Naive thymus-derived CD8-positive, alpha-beta T cell (primary cell): ENCODE measurements around the gene TBL1X. TPM values are rescaled to one million over a fixed set of nuclear protein-coding genes. Genes with fewer than 3 reads are reported as not detected.
"Not testable (repeated sequence)": the region's sequence is repeated elsewhere in the genome, so short reads cannot be mapped to it uniquely, and the experiment has no call there.

Experiments
- ATAC-seq, 2 donors: fragments of 150-1000 bp; cut with Tn5 transposase in 1 of 2; sonication (Bioruptor Pico), chemical (Tn5 transposase) in 1 of 2; 1 replicate in 1 of 2; 2 replicates in 1 of 2; pipeline ENCODE4 v1.10.0; 2021; ENCODE audit warnings: mild to moderate bottlenecking in 2 of 2, moderate library complexity in 2 of 2
- POLR2A ChIA-PET: fragments of 350-600 bp; sonication (Branson Sonifier 250); formaldehyde crosslinking; loops from one replicate; lab custom pipeline; 2021; ENCODE audit warnings: antibody characterized with exemption; lab: Charles Lee
- DNase-seq, 10 donors: peaks; one replicate each; pipeline versions ENCODE4 v3.0.0 to v3.0.0-alpha.2; 2020 to 2022
- H3K27ac Mint-ChIP-seq, 10 donors: one replicate each; pipeline ENCODE4 v1.8.0; 2020 to 2022; ENCODE audit warnings: mild to moderate bottlenecking in 10 of 10, mixed read lengths in 10 of 10, moderate library complexity in 4 of 10, inconsistent platforms in 1 of 10
- H3K27me3 Mint-ChIP-seq, 5 donors: one replicate each; pipeline ENCODE4 v1.8.0; 2021 to 2022; ENCODE audit warnings: mixed read lengths in 5 of 5
- H3K36me3 Mint-ChIP-seq, 3 donors: one replicate each; pipeline ENCODE4 v1.8.0; 2020 to 2022; ENCODE audit warnings: mixed read lengths in 3 of 3, mild to moderate bottlenecking in 2 of 3, inconsistent platforms in 1 of 3
- H3K4me1 Mint-ChIP-seq, 4 donors: one replicate each; pipeline ENCODE4 v1.8.0; 2021 to 2022; ENCODE audit warnings: mixed read lengths in 4 of 4
- H3K4me3 Mint-ChIP-seq, 10 donors: one replicate each; pipeline ENCODE4 v1.8.0; 2020 to 2022; ENCODE audit warnings: mild to moderate bottlenecking in 10 of 10, mixed read lengths in 10 of 10, moderate library complexity in 6 of 10, inconsistent platforms in 1 of 10
- H3K9me3 Mint-ChIP-seq, 9 donors: one replicate each; pipeline ENCODE4 v1.8.0; 2020 to 2022; ENCODE audit warnings: mixed read lengths in 9 of 9, mild to moderate bottlenecking in 3 of 9, inconsistent platforms in 1 of 9, moderate library complexity in 1 of 9
- polyA plus RNA-seq, 3 donors: library from polyadenylated mRNA; unstranded; fragments of 300-500 nt; fragmentation: Illumina TruSeq; gene quantifications; one replicate each; pipeline ENCODE4 v1.2.3, GENCODE V29; 2021
- total RNA-seq, 8 experiments: library from RNA in 2 of 8; stranded (reverse) in 2 of 8; gene quantifications; one replicate each; pipeline ENCODE4 v1.2.3 and lab custom pipeline; 2021 to 2026

TBL1X gene
- total RNA-seq (10 to 100 TPM; 48.5 to 49.5 TPM), polyA plus RNA-seq (10 to 100 TPM; 14.6 to 23.4 (median 18.6) TPM), total RNA-seq (lab: John Stamatoyannopoulos, UW) (35.1 to 97.9 (median 73.5) reads per million in 6 experiments)

DNA sequence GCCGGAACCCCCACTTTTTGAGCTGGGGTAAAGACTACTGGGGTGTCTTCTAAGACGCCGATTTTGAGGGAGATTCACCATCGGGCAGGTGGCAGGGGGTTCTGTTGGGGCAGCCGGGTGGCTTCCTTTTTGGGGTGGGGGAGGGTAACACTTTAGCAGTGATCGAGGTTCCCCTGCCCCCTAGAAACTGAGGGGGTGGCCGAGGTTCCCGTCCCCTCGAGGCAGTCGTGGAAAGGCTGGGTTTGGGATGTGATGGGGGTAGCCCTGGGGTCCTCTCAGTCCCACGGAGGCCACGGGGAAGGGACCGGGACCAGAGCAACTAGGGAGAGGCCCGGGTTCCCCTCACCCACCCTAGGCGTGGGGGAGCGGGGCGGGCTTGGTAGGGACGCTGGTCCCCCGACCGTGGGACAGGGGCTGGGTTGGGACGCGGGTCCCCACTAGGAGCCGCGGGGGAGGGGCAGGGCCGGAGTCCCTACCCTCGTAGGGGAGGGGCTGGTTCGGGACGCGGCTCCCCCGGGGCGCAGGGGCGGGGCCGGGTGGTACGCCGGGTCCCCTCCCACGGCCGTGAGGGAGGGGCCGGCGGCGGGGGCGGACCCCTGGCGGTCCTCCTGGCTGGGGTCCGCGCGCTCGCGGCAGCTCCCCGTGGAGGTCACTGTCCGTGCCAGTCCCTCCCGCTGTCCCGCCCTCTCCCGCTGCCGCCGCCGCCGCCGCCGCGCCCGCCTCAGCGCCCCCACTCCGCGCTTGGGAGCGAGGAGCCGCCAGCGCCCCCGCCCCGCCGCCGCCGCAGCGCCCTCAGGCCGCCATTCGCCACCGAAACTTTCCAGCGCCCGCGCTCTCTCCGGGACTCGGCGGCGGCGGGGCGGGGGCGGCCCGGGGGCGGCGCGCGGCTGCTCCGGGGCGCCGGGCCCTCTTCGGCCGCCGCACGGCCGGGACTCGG, at the start of gene TBL1X:
TSS of gene TBL1X (plus strand) at position 624 of the 937 bp plus-strand sequence. CDS start 188,529 bp downstream, outside the sequence.
- peaks cover 15 to 54% (median 49%) of the 10 kb centered on the region in 4 donors for H3K4me1 Mint-ChIP-seq
- peak within 1 kb of the TSS; percentile 62 to 97 (median 93) for H3K27ac Mint-ChIP-seq
- POLR2A ChIA-PET: interaction anchor here (0.8 to 4.0 kb wide), 2 partner anchors 51 to 124 kb away, joined by 4 to 60 read pairs; no protein-coding TSS in a partner anchor
- H3K27me3 Mint-ChIP-seq: peaks cover 0 to 4% (median 0%) of the 10 kb centered on the region in 5 donors
- peaks cover 0 to 2% (median 0%) of the 10 kb centered on the region in 9 donors for H3K9me3 Mint-ChIP-seq
- DNase-seq (peak; percentile 23 to 68 (median 43)), ATAC-seq (peak; percentile 26 to 31)
- H3K36me3 Mint-ChIP-seq: peaks cover 0 to 7% (median 2%) of the 10 kb centered on the region in 3 donors
- H3K4me3 Mint-ChIP-seq: peak within 1 kb of the TSS; percentile 72 to 89 (median 82)

DNA sequence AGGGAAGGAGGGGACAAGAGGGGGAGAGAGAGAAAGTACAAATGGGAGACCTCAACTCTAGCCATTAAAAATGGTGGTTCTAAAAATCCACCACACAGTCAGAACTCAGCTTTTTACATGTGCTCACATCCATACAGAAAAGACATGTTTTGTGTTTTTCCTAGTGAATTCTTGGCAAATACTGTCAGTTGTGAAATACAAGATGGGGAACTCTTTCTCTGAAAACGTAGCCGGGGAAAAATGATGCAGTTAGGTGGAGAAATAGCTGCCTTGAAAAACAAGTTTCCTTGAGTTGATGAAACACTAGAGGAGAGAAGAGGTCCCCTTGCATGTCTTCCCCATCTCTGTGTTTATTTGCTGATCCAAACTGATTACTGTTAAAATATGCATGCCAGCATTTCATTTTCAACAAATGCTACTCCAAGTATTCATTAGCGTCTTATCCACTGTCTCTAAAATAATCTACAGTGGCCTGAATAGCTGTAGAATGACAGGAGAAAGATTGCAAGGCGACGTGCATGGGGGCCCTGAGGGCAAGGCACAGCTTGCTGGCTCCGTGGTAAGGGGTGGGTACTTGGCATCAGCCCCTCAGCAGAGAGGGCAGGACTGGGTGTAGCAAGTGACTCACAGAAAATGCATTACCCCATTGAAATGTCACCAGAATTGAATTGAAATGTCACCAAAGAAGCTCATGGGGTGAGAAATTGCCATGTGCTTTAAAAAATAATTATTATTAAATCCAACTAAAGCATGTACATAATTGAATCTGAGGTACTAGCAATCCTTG, 48.1 kb upstream of the TBL1X start:
- Mint-ChIP-seq H3K27me3 (no peaks in the 10 kb centered on the region), H3K36me3 (no peaks in the 10 kb centered on the region), H3K4me1 (peaks cover 0 to 13% (median 9%) of the 10 kb centered on the region in 4 donors), H3K27ac (peak overlapping the region in 1 of 10 donors; percentile 57), H3K9me3 (peaks cover 0 to 2% (median 0%) of the 10 kb centered on the region in 9 donors), H3K4me3 (no peak overlapping the region)
- DNase-seq (no peak), ATAC-seq (no peak)
- POLR2A ChIA-PET: no interaction called here

DNA sequence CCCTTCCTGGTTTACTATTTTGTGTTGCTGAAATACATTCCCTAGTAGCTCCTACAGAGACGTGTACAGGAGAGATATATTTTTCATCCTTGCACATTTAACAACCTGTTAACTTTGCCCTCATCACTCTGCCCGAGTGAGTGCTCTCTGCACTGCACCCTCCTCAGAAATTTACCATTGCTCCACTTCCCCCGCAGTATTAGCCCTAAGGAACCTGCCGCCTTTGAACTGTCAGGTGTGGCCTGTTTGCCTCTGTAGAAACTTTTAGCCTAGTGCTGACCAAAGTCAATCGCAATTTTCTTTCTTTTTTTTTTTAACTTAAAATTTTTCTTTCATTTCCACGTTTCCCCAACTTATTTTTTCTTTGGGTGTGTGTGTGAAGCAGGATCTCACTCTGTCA, 46.6 kb upstream of the TBL1X start:
- DNase-seq: no peak
- no peak overlapping the region for H3K27ac Mint-ChIP-seq
- H3K27me3 Mint-ChIP-seq: no peaks in the 10 kb centered on the region
- POLR2A ChIA-PET: no interaction called here
- H3K4me1 Mint-ChIP-seq: peaks cover 0 to 13% (median 9%) of the 10 kb centered on the region in 4 donors
- peaks cover 0 to 2% (median 0%) of the 10 kb centered on the region in 9 donors for H3K9me3 Mint-ChIP-seq
- H3K4me3 Mint-ChIP-seq: no peak overlapping the region
- no peaks in the 10 kb centered on the region for H3K36me3 Mint-ChIP-seq
- no peak for ATAC-seq

DNA sequence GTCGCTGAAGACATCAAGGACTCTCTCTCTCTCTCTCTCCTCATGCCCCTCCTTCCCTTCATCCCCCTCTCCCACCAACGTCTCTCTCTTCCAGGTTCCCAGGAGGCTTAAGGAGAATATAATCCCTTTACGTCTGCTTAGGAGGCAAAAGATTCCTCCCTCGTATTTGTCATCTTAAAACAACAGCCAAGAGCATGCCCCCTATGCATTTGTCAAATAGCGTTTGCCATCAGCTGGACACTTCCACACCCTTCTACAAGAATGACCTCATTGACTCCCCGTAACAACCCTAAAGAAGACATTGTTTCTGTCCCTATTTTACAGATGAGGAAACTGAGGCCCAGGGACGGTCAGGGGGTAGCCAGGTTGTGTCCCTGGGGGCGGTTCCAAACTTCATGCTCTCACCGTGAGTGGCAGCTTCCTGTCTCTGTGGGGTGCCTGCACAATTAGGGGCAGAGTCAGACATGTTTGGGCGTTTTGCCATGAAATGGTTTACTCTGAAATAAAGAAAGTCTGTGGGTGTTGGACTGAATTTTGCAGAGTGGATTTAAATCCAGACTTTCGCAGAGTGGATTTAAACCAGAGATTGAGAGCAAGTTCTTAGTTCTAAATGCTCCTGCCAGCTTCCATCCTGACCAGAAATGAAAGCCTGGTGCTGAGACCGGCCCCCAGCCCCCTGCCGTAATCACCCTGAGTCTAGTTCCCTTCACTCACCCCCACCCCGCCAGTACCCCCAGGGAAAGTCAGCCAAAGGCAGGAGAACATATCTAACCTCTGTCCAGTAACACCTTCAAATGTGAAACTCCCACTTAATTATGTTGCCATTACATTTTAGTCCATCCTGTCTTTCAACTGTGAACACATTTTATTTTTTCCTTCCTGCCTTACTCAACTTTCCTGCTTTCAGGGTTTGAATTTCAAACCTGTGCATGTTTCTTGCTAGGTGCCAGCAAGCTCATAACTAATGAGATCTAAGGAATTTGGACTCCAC, 44.3 kb upstream of the TBL1X start:
- POLR2A ChIA-PET: no interaction called here
- peaks cover 0 to 13% (median 9%) of the 10 kb centered on the region in 4 donors for H3K4me1 Mint-ChIP-seq
- no peaks in the 10 kb centered on the region for H3K36me3 Mint-ChIP-seq
- peak in 1 of 2 donors; percentile 40 for ATAC-seq
- H3K4me3 Mint-ChIP-seq: peak overlapping the region in 5 of 10 donors; percentile 26 to 58 (median 43)
- peak overlapping the region in 7 of 10 donors; percentile 12 to 87 (median 67) for H3K27ac Mint-ChIP-seq
- H3K9me3 Mint-ChIP-seq: peaks cover 0 to 2% (median 0%) of the 10 kb centered on the region in 9 donors
- peak in 3 of 10 donors; percentile 4 to 24 (median 22) for DNase-seq
- H3K27me3 Mint-ChIP-seq: no peaks in the 10 kb centered on the region

DNA sequence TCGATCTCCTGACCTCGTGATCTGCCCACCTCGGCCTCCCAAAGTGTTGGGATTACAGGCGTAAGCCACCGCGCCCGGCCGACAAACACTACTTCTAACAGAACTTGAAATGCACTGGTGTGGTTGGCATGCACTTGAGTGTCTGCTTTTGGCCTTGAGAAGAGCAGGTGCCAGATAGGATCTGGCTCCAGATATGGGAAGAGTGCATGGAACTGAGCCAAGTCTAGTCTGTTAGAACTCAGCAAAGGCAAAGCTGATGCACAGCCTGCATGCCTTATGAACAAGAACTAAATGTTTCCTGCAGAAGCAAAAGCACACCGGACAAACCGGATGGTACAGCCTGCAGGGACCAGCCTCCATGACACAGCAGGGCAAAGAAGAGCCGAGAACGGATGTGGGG, 35.1 kb upstream of the TBL1X start:
- Mint-ChIP-seq H3K9me3 (peaks cover 0 to 9% (median 0%) of the 10 kb centered on the region in 9 donors), H3K36me3 (no peaks in the 10 kb centered on the region), H3K4me1 (peaks cover 0 to 13% (median 0%) of the 10 kb centered on the region in 4 donors), H3K4me3 (no peak overlapping the region), H3K27me3 (no peaks in the 10 kb centered on the region), H3K27ac (peak overlapping the region in 1 of 10 donors; percentile 23)
- POLR2A ChIA-PET: no interaction called here
- DNase-seq (no peak), ATAC-seq (no peak)

DNA sequence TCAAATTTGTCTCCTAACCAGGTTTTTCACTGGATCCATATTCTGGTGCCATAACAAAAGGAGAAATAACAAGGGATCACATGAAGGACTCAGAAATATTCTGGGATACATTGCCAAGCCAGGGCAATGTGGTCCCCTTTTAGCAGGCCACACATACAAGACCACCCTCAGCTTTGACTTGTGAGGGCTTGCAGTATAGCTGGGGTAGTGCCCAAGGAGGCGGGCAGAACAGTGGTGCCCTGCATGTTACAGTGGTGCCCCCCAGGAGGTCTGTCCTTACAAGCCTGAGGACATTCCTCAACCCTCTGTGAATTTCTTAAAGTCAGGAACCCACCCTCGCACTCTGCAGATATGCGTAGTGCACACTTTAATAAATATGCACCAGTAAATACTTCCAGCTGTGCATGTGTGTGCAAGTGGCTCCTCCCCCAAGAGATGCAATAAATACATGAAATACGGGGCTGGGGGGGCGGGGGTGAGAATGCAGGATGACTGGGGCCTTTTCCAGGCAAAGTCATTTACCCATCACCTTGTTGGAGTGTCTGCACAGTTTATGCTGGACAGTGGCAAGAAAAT, 34.4 kb upstream of the TBL1X start:
- Mint-ChIP-seq H3K4me1 (peaks cover 0 to 13% (median 0%) of the 10 kb centered on the region in 4 donors), H3K9me3 (peaks cover 0 to 9% (median 0%) of the 10 kb centered on the region in 9 donors), H3K36me3 (no peaks in the 10 kb centered on the region), H3K27ac (no peak overlapping the region), H3K4me3 (no peak overlapping the region), H3K27me3 (no peaks in the 10 kb centered on the region)
- POLR2A ChIA-PET: no interaction called here
- no peak for ATAC-seq
- DNase-seq: no peak

DNA sequence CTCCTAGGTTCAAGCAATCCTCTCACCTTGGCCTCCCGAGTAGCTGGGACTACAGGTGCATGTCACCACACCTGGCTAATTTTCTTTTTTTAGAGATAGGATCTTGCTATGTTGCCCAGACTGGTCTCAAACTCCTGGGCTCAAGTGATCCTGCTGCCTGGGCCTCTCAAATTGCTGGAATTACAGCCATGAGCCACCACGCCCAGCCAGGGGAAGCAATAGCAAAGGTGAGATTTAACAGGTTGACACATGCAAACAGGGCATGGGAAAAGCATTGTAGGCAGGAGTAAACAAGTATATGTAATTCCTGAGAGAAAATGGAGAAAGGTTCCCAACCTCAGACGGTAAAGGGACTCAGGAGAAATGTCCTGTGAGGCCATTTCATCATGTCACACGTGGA, 33.6 kb upstream of the TBL1X start:
- POLR2A ChIA-PET: no interaction called here
- no peaks in the 10 kb centered on the region for H3K27me3 Mint-ChIP-seq
- no peak for ATAC-seq

DNA sequence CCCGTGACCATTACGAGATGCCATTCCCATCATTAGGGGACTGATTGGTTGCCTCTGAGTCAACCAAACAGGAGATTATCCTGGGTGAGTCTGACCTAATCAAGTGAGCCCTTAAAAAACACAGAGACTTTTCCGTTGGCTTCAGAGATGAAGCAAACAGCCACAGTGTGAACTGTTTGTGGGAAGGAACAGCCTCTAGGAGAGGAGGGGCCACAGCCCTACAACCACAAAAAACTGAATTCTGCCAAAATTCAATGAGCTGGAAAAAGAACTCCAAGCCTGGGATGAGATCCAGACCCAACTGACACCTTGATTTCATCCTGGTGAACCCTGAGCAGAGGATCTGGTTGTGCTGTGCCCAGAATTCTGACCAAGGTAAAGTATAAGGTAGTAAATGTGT, 31.3 kb upstream of the TBL1X start:
- H3K9me3 Mint-ChIP-seq: no peaks in the 10 kb centered on the region
- H3K36me3 Mint-ChIP-seq: no peaks in the 10 kb centered on the region
- H3K4me1 Mint-ChIP-seq: peaks cover 0 to 13% (median 0%) of the 10 kb centered on the region in 4 donors
- peak overlapping the region in 2 of 10 donors; percentile 18 to 43 for H3K27ac Mint-ChIP-seq
- no peak for DNase-seq
- ATAC-seq: no peak
- POLR2A ChIA-PET: no interaction called here
- H3K27me3 Mint-ChIP-seq: no peaks in the 10 kb centered on the region
- no peak overlapping the region for H3K4me3 Mint-ChIP-seq

More for the DNA sequence above, 33.6 kb upstream of the TBL1X start:
- no peaks in the 10 kb centered on the region for H3K36me3 Mint-ChIP-seq
- H3K4me1 Mint-ChIP-seq: peaks cover 0 to 13% (median 0%) of the 10 kb centered on the region in 4 donors
- H3K9me3 Mint-ChIP-seq: peaks cover 0 to 2% (median 0%) of the 10 kb centered on the region in 9 donors
- no peak overlapping the region for H3K4me3 Mint-ChIP-seq
- DNase-seq: no peak
- no peak overlapping the region for H3K27ac Mint-ChIP-seq

DNA sequence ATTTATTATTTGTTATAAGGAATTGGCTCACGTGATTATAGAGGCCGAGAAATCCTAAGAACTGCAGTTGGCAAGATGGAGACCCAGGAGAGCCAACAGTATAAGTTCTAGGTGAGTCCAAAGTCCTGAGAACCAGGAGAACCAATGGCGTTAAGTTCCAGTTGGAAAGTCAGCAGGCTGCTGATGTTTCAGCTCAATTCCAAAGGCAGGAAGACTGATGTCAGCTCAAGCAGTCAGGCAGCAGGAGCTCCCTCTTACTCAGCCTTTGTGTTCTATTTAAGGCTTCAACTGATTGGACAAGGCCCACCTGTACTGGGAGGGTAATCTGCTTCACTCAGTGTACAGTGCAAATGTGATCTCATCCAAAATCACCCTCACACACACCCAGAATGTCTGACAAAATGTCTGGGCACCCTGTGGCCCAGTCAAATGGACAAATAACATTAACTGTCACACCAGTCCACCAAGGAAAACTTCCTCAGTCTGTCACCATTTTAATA, 30.8 kb upstream of the TBL1X start:
- POLR2A ChIA-PET: no interaction called here
- H3K36me3 Mint-ChIP-seq: no peaks in the 10 kb centered on the region
- H3K4me1 Mint-ChIP-seq: peaks cover 0 to 13% (median 0%) of the 10 kb centered on the region in 4 donors
- H3K4me3 Mint-ChIP-seq: no peak overlapping the region
- no peak for ATAC-seq
- H3K27me3 Mint-ChIP-seq: no peaks in the 10 kb centered on the region
- DNase-seq: no peak
- no peaks in the 10 kb centered on the region for H3K9me3 Mint-ChIP-seq
- no peak overlapping the region for H3K27ac Mint-ChIP-seq

DNA sequence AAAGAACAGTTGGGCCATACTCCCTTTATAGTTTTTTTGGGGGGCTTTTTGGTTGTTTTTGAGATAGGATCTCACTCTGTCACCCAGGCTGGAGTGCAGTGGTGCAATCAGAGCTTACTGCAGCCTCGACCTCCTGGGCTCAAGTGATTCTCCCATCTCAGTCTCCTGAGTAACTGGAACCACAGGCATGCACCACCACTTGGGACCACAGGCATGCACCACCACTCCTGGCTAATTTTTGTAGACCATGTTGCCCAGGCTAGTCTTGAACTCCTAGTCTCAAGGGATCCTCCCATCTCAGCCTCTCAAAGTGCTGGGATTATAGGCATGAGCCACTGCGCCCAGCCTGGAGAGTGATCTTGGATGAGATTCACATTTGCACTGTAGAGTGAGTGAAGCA, 29.8 kb upstream of the TBL1X start:
- H3K4me1 Mint-ChIP-seq, POLR2A ChIA-PET, H3K9me3 Mint-ChIP-seq, H3K27me3 Mint-ChIP-seq, DNase-seq, H3K36me3 Mint-ChIP-seq, ATAC-seq, H3K27ac Mint-ChIP-seq, H3K4me3 Mint-ChIP-seq: not testable (repeated sequence)

DNA sequence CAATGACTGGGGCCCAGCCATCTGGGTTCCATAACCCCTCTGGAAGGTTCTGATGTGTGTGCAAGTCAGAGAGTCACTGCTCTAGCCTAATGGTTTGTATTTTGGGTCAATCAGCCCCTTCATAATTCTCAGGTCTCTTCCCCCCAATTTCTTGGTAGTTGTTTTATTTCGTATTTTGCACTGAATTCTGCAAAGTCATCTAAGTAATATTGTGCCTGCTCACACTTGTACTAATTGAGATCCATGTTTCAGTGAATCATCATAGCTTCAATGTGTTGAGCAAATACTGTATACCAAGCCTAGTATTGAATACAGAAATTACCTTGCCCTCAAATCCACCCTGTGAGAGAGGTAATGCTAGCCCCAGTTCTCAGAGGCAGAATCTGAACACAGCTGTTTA, 28.0 kb upstream of the TBL1X start:
- POLR2A ChIA-PET: no interaction called here
- no peak for DNase-seq
- ATAC-seq: no peak
- Mint-ChIP-seq H3K4me1 (peaks cover 3 to 15% (median 8%) of the 10 kb centered on the region in 4 donors), H3K9me3 (no peaks in the 10 kb centered on the region), H3K27me3 (no peaks in the 10 kb centered on the region), H3K4me3 (no peak overlapping the region), H3K36me3 (no peaks in the 10 kb centered on the region), H3K27ac (peak overlapping the region in 1 of 10 donors; percentile 25)
